ENCODE measurements around the gene AARS2.
A peak's percentile ranks its signal among the peaks of the same experiment; 100 is the strongest.

Gene AARS2

GRCh38 chr6:44342052-44342451 is 28.9 kb upstream of the AARS2 start:
- peak; percentile 28; the same call in 2 of the 3 replicates for ATAC-seq
- TF ChIP-seq TCF4 (CRISPR knock-in tag; IDR thresholded peaks at IDR 0.05; ENCODE audit: borderline replicate concordance): peak; percentile 60; the same call in 1 of the 2 replicates
- TF ChIP-seq ZFP30 (CRISPR knock-in tag; IDR thresholded peaks at IDR 0.05): no peak

GRCh38 chr6:44341095-44341890 is 28.1 kb upstream of the AARS2 start:
- no peak for ATAC-seq
- TF ChIP-seq TSHZ2 (CRISPR knock-in tag; IDR thresholded peaks at IDR 0.05) (no peak), GLIS3 (CRISPR knock-in tag; IDR thresholded peaks at IDR 0.05) (no peak), OSR1 (CRISPR knock-in tag; IDR thresholded peaks at IDR 0.05) (no peak), ARNTL (CRISPR knock-in tag; IDR thresholded peaks at IDR 0.05; ENCODE audit: borderline replicate concordance, low read depth) (no peak), TCF4 (CRISPR knock-in tag; IDR thresholded peaks at IDR 0.05; ENCODE audit: borderline replicate concordance) (no peak), POU6F1 (CRISPR knock-in tag; IDR thresholded peaks at IDR 0.05; ENCODE audit: borderline replicate concordance, low read depth) (no peak)

GRCh38 chr6:44339763-44340625 is 26.8 kb upstream of the AARS2 start:
- TF ChIP-seq ZFP3 (CRISPR knock-in tag; IDR thresholded peaks at IDR 0.05): no peak
- TF ChIP-seq CSRNP3 (CRISPR knock-in tag; IDR thresholded peaks at IDR 0.05): no peak
- no peak for TF ChIP-seq ZC3H10 (CRISPR knock-in tag; IDR thresholded peaks at IDR 0.05)
- no peak for TF ChIP-seq PATZ1 (CRISPR knock-in tag; IDR thresholded peaks at IDR 0.05; ENCODE audit: borderline replicate concordance)
- TF ChIP-seq POU6F1 (CRISPR knock-in tag; IDR thresholded peaks at IDR 0.05; ENCODE audit: borderline replicate concordance, low read depth): no peak
- TF ChIP-seq ESRRG (CRISPR knock-in tag; IDR thresholded peaks at IDR 0.05): no peak
- TF ChIP-seq ISL1 (CRISPR knock-in tag; IDR thresholded peaks at IDR 0.05): no peak
- TF ChIP-seq ARNTL (CRISPR knock-in tag; IDR thresholded peaks at IDR 0.05; ENCODE audit: borderline replicate concordance, low read depth): no peak
- TF ChIP-seq CREB5 (CRISPR knock-in tag; IDR thresholded peaks at IDR 0.05; ENCODE audit: low read depth): no peak
- no peak for TF ChIP-seq TOX (CRISPR knock-in tag; IDR thresholded peaks at IDR 0.05; ENCODE audit: borderline replicate concordance)
- no peak for TF ChIP-seq PPARA (CRISPR knock-in tag; IDR thresholded peaks at IDR 0.05; ENCODE audit: borderline replicate concordance)
- no peak for TF ChIP-seq ZNF565 (CRISPR knock-in tag; conservative IDR thresholded peaks at IDR 0.05; ENCODE audit: low read depth)
- TF ChIP-seq CSDC2 (CRISPR knock-in tag; IDR thresholded peaks at IDR 0.05): no peak
- no peak for ATAC-seq

Data from SK-N-SH treated with all-trans-retinoic acid at 6 μM for 48 hours (cell line).